22Rv1 (cell line): ENCODE measurements around the gene SPACA7.
"Not testable (repeated sequence)": the region's sequence is repeated elsewhere in the genome, so short reads cannot be mapped to it uniquely, and the experiment has no call there.

Source experiments
- H3K27ac ChIP-seq: fragments of 450-650 bp; 2 replicates; pipeline ENCODE4 v1.5.1; 2017
- ZFX ChIP-seq: fragments of 450-650 bp; IDR thresholded peaks from 2 replicates; pipeline ENCODE4 v1.6.1; 2017; ENCODE audit warnings: antibody characterized with exemption, borderline replicate concordance
- TF ChIP-seq, protein P1 (sequence below): fragments of 450-650 bp; IDR thresholded peaks from 2 replicates; pipeline ENCODE4 v1.5.1; 2017; ENCODE audit warnings: mild to moderate bottlenecking

Gene SPACA7

DNA sequence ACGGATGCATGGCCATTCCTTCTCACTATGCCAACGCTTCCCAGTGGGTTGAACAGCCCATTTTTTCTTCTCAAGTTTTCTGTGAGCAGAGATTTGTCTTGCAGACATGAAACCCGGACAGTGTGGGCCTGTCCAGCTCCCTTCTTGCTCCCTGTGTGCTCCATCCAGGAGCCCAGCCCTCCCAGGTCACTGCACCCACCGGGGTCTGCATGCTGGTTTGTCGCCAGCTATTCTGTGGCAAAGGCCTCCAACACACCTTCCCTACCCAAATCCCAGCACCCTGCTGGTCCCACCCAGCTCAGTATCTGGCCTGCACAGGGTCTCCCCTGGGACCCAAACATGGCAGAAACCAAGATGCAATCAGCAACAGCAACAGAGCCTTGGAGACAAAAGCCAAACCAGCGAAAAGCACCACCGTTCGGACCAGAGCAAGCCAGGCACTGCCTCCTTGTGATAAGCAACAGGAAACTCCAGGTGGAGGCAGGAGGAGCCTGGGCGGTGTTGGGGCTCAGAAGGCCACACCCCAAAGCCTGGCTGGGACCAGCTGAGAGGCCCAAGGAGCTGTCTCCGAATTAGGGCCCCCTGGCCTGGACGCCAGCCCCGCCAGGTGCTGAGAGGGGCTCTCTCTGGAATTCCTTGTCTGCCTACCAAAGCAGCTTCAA is 12.2 kb upstream of the SPACA7 start:
- H3K27ac ChIP-seq = no peak overlapping the region
- TF ChIP-seq, protein P1, sequence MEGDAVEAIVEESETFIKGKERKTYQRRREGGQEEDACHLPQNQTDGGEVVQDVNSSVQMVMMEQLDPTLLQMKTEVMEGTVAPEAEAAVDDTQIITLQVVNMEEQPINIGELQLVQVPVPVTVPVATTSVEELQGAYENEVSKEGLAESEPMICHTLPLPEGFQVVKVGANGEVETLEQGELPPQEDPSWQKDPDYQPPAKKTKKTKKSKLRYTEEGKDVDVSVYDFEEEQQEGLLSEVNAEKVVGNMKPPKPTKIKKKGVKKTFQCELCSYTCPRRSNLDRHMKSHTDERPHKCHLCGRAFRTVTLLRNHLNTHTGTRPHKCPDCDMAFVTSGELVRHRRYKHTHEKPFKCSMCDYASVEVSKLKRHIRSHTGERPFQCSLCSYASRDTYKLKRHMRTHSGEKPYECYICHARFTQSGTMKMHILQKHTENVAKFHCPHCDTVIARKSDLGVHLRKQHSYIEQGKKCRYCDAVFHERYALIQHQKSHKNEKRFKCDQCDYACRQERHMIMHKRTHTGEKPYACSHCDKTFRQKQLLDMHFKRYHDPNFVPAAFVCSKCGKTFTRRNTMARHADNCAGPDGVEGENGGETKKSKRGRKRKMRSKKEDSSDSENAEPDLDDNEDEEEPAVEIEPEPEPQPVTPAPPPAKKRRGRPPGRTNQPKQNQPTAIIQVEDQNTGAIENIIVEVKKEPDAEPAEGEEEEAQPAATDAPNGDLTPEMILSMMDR = no peak
- TF ChIP-seq ZFX = no peak

DNA sequence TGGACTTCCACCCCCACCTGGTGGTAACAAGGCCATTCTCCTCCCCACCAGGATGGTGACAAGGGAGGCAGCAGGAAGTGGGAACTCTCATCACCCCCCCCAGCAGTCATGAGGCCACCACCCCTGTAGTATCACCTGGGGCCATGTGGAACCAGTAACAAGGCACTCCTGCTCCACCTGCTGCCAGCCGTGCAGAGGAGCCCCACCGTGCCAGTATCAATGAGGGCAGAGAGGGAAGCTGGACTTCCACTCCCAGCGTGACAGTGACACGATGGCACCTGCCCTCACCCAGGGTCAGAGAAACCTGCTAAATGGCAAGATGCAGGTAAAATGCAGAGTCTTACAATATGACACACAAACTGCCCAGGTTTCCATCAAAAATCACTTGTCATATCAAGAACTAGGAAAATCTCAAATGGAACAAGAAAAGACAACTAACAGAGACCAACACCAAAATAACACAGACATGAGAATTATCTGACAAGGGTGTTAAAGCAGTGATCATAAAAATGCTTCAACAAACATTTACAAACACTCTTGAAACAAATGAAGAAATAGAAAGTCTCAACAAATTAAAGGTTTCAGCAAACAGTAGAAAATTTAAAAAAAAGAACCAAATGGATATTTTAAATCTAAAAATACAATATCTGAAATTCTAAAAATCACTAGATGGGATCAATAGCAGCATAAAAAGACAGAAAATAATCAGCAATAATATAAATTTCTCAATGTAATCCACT is 9.1 kb upstream of the SPACA7 start:
- TF ChIP-seq, protein P1 = no peak

DNA sequence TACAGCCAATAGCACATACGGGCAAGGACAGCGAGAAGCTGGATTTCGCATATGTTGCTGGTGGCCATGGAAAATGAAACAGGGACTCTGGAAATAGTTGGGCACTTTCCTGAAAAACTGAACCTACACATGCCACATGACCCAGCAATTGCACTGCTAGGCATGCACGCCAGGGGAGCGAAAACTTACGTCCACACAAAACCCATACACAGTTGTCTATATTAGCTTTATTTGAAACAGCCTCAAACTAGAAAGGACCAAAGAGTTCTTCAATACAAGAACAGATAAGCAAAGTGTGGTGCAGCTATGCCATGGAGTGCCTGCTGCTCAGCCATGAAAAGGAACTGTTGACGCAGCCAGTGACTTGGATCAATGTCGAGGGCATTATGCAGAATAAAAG is 7.3 kb upstream of the SPACA7 start:
- no peak for TF ChIP-seq ZFX
- TF ChIP-seq, protein P1 = no peak
- no peak overlapping the region for H3K27ac ChIP-seq

More for the DNA sequence above, 9.1 kb upstream of the SPACA7 start:
- H3K27ac ChIP-seq = no peak overlapping the region

DNA sequence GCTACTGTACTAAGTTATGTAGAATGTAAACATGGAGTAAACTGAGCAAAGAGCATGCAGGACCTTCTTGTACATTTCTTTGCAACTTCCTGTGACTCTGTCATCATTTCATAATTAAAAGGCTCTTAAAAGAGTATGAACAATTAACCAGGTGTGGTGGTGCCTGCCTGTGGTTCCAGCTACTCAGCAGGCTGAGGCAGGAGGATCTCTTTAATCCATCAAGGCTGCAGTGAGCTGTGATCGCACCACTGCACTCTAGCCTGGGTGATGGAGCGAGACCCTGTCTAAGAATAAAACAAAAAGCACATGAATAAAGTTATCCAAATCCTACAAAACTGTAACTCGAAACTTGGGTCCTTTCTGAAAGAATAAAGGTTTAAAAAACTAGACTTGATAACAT is 5.8 kb upstream of the SPACA7 start:
- no peak for TF ChIP-seq ZFX
- TF ChIP-seq, protein P1 = no peak
- no peak overlapping the region for H3K27ac ChIP-seq

DNA sequence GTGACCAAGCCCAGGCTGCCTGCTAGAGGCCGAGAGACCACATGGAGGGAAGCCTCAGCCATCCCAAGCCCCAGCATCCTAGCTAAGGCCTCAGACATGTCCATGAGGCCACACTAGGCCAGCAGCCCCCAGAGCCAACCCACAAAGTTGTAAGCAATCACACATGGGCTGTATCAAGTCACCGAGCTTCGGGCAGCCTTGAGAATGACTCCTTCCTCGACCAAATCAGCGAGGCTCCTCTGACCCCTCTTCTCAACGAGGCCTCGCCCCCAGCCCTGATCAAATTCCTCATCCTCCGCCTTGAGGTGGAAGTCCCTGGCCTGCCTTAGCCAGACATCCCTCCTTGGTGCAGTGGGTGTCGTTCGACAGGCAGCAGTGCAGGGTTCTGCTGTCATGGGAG is 1.9 kb upstream of the SPACA7 start:
- TF ChIP-seq ZFX = no peak
- TF ChIP-seq, protein P1 = no peak
- H3K27ac ChIP-seq = no peak overlapping the region

DNA sequence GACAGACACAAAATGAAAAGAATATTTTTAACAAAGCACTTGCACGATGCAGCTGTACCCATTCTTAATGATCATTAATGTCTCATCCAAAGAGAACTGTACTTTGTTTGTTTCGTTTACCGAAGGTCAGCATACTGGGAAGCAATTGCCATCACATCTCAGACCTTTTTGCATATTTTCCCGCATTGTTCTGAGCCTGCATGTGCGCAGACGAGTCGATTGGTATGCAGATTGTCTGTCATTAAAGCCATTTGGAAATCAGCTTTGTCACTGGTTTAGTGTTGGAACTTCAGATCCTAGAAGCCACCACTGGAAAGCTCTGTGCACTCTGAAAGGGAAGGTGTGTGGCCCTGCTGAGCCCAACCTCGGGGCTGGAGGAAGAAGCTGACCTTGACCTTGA is 15.6 kb downstream of the SPACA7 start:
- no peak overlapping the region for H3K27ac ChIP-seq
- TF ChIP-seq ZFX = no peak
- TF ChIP-seq, protein P1 = no peak

DNA sequence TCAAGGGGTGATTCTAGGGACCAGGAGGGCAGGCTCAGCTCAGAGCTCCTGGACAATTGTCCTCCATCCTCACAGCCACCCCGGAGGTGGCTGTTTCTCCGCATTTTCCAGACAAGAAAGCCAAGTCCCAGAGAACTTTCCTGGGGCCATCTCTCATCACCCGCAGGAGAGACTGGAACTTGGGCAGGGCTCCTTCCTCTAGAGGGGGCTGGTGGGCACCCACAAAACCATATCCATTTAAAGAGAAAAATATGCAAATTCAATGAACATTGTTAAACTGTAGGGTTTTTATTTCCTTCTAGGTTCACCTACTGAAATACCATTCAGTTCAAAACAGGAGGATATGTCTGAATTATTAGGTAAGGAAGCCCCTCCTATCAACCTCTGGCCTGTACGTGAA is 16.6 kb downstream of the SPACA7 start:
- H3K27ac ChIP-seq = no peak overlapping the region
- TF ChIP-seq, protein P1 = no peak
- no peak for TF ChIP-seq ZFX

DNA sequence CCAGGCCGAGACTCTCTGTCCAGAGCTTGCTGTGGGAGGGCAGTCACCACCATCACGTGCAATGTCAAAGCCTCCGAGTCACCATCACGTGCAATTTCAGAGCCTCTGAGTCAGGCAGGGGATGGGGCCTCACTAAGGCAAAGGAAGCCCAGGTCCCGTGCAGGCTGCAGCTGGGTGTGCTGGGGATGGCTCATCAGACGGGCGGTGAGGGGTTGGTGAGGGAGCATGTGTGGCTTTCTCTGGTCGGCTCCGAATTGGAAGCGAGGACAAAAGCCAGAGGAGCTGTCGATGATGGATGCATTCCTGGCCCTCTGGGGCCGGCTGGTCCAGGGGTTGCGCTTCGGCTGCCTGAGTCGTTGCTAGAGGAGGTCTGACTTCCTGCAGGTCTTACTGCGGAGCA is 18.9 kb downstream of the SPACA7 start:
- not testable (repeated sequence) for H3K27ac ChIP-seq

DNA sequence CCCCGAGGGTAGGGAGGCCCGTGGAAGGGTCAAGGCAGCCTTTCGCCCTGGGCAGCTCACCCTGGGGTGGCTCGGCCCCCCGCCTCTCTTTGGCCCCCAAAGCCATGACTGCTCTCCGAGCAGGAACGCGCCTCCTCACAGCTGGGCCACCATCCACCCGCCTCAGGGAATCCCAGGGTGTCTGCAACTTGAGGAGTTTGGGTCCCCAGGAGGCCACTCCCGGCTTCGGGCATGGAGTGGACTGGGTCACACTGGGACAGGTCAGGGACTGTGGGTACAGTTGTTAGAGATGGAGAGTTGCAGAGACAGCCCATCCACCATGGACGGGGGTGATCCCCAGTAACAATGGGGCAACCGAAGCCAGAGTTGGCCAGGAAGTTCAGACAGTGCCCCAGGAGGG is 19.8 kb downstream of the SPACA7 start:
- not testable (repeated sequence) for H3K27ac ChIP-seq
